ENCODE measurements around the gene ZBTB5. TPM values are rescaled to one million over a fixed set of nuclear protein-coding genes. Genes with fewer than 3 reads are reported as not detected.

Gene ZBTB5
- total and polyA plus RNA-seq, 2 of the 13 experiments (the other 11 are each of a cell fraction or from before 2014, with no cell fraction given), result 12.5 to 20.5 TPM

DNA sequence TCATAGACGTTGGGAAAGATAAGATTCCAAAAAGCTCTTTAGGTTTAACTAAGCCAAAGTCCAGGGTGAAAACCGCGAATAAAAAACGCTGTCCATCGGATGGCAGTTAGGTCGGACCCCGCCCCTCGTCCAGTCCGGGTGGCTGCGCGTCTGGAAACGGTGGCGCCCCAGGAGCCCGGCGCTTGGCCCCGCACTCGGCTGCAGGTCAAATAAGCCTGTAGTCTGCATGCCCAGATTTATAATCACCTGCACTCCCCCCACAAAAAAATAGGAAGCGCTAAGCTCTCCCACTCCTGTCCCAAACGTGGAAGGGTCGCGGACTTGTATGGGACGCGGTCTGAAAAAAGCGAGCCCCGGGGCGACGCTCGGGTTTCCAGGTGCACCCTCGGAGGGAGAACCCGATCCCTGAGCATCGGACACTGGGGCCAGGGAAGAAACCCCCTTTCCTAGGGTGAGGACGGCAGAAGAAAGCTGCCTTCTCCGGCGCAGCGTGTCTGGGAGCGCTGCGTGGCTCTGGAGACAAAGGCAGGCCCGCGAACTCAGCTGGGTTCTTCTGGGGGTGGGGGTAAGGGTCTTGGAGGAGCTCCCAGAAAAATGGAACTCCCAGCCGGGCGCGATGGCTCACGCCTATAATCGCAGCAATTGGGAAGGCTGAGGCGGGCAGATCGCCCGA is 923 bp upstream of the ZBTB5 start (continued):
- TF ChIP-seq, protein P1, sequence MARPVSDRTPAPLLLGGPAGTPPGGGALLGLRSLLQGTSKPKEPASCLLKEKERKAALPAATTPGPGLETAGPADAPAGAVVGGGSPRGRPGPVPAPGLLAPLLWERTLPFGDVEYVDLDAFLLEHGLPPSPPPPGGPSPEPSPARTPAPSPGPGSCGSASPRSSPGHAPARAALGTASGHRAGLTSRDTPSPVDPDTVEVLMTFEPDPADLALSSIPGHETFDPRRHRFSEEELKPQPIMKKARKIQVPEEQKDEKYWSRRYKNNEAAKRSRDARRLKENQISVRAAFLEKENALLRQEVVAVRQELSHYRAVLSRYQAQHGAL (CRISPR knock-in tag; IDR thresholded peaks at IDR 0.05; ENCODE audit: not compliant biosample characterization), result no peak
- TF ChIP-seq ZNF629 (CRISPR knock-in tag; conservative IDR thresholded peaks at IDR 0.05) (0 out of 2 replicates have a peak, but pooled peaks have one; percentile 43), ZNF883 (CRISPR knock-in tag; IDR thresholded peaks at IDR 0.05; ENCODE audit: not compliant biosample characterization) (no peak), ZNF138 (CRISPR knock-in tag; IDR thresholded peaks at IDR 0.05; ENCODE audit: low read depth) (no peak), SP1 (IDR thresholded peaks at IDR 0.05) (no peak), SP1 (CRISPR knock-in tag; IDR thresholded peaks at IDR 0.05) (no peak), ZNF34 (CRISPR knock-in tag; IDR thresholded peaks at IDR 0.05; ENCODE audit: borderline replicate concordance) (no peak), ZNF569 (CRISPR knock-in tag; IDR thresholded peaks at IDR 0.05; ENCODE audit: borderline replicate concordance) (no peak), ZNF615 (CRISPR knock-in tag; IDR thresholded peaks at IDR 0.05; ENCODE audit: borderline replicate concordance) (no peak), CC2D1A (CRISPR knock-in tag; IDR thresholded peaks at IDR 0.05) (no peak), ZNF101 (CRISPR knock-in tag; IDR thresholded peaks at IDR 0.05; ENCODE audit: borderline replicate concordance, low read depth) (no peak), ZNF674 (CRISPR knock-in tag; IDR thresholded peaks at IDR 0.05; ENCODE audit: low read depth) (no peak), MIXL1 (CRISPR knock-in tag; IDR thresholded peaks at IDR 0.05) (no peak), ZBTB20 (CRISPR knock-in tag; IDR thresholded peaks at IDR 0.05; ENCODE audit: borderline replicate concordance, low read depth) (no peak), MTF2 (CRISPR knock-in tag; IDR thresholded peaks at IDR 0.05; ENCODE audit: borderline replicate concordance) (no peak), KDM2A (CRISPR knock-in tag; IDR thresholded peaks at IDR 0.05; ENCODE audit: borderline replicate concordance, low read depth) (no peak; the same call in 1 of the 2 replicates), ZNF644 (CRISPR knock-in tag; IDR thresholded peaks at IDR 0.05; ENCODE audit: low read depth) (no peak), NRL (CRISPR knock-in tag; IDR thresholded peaks at IDR 0.05; ENCODE audit: borderline replicate concordance) (peak; percentile 68), NCOA1 (CRISPR knock-in tag; IDR thresholded peaks at IDR 0.05) (no peak)
- TF ChIP-seq, protein P2, sequence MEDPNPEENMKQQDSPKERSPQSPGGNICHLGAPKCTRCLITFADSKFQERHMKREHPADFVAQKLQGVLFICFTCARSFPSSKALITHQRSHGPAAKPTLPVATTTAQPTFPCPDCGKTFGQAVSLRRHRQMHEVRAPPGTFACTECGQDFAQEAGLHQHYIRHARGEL (CRISPR knock-in tag; IDR thresholded peaks at IDR 0.05), result no peak
- TF ChIP-seq, protein P3, sequence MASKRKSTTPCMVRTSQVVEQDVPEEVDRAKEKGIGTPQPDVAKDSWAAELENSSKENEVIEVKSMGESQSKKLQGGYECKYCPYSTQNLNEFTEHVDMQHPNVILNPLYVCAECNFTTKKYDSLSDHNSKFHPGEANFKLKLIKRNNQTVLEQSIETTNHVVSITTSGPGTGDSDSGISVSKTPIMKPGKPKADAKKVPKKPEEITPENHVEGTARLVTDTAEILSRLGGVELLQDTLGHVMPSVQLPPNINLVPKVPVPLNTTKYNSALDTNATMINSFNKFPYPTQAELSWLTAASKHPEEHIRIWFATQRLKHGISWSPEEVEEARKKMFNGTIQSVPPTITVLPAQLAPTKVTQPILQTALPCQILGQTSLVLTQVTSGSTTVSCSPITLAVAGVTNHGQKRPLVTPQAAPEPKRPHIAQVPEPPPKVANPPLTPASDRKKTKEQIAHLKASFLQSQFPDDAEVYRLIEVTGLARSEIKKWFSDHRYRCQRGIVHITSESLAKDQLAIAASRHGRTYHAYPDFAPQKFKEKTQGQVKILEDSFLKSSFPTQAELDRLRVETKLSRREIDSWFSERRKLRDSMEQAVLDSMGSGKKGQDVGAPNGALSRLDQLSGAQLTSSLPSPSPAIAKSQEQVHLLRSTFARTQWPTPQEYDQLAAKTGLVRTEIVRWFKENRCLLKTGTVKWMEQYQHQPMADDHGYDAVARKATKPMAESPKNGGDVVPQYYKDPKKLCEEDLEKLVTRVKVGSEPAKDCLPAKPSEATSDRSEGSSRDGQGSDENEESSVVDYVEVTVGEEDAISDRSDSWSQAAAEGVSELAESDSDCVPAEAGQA (IDR thresholded peaks at IDR 0.05; ENCODE audit: low read depth), result no peak
- TF ChIP-seq, protein P3 (CRISPR knock-in tag; IDR thresholded peaks at IDR 0.05; ENCODE audit: borderline replicate concordance), result no peak
- TF ChIP-seq, protein P4, sequence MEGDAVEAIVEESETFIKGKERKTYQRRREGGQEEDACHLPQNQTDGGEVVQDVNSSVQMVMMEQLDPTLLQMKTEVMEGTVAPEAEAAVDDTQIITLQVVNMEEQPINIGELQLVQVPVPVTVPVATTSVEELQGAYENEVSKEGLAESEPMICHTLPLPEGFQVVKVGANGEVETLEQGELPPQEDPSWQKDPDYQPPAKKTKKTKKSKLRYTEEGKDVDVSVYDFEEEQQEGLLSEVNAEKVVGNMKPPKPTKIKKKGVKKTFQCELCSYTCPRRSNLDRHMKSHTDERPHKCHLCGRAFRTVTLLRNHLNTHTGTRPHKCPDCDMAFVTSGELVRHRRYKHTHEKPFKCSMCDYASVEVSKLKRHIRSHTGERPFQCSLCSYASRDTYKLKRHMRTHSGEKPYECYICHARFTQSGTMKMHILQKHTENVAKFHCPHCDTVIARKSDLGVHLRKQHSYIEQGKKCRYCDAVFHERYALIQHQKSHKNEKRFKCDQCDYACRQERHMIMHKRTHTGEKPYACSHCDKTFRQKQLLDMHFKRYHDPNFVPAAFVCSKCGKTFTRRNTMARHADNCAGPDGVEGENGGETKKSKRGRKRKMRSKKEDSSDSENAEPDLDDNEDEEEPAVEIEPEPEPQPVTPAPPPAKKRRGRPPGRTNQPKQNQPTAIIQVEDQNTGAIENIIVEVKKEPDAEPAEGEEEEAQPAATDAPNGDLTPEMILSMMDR (CRISPR knock-in tag; IDR thresholded peaks at IDR 0.05), result no peak

All from HepG2 (cell line).